HG03175 (cell line): ENCODE results near the gene ADAMTS9.
"Not testable (repeated sequence)": the region's sequence is repeated elsewhere in the genome, so short reads cannot be mapped to it uniquely, and the experiment has no call there.

Experiments
- ATAC-seq: cut with Tn5 transposase; IDR thresholded peaks from one replicate; pipeline ENCODE4 v1.9.1; 2021; ENCODE audit warnings: mild to moderate bottlenecking, moderate library complexity; ENCODE audit not compliant: unreplicated experiment

ADAMTS9 gene

DNA sequence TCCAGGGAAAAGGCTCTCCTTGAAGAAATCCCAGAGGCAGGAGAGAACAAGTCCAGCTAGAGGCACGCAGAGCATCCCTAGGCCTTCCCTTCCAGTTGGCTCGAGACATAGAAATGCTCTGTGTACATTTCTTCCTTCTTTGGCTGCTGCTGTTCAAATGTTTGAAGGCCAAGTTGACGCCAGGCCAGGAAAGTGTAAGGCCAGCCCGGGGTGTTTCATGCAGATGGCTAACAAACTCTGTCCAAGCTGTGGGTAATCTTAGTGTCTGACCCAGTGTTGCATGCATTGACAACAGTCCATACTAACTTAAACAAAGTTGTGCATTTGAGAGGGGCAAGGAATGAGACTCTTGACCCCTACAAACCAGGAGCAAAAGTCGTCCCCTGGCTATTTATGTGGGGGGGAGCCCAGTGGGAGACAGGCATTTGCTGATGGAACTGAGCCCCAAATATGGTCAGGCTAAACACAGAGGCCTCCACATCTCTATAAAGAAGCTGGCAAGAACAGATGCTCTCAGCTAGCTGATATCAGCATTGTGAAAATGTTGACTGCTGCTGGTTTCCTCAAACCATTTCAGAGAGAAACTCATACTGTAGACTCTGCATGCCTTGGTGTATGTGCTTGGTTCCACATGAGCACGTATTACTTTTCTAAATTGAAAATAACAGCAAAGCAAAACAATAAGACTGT is 139.5 kb downstream of the ADAMTS9 start:
- no peak for ATAC-seq

GRCh38 chr3:64546856-64547255 is 140.9 kb downstream of the ADAMTS9 start:
- no peak for ATAC-seq

- not testable (repeated sequence) for ATAC-seq
These were observed 142.6 kb downstream of the ADAMTS9 start for GRCh38 chr3:64545239-64545638.

- no peak for ATAC-seq
These were observed 146.0 kb downstream of the ADAMTS9 start for GRCh38 chr3:64541803-64542202.

DNA sequence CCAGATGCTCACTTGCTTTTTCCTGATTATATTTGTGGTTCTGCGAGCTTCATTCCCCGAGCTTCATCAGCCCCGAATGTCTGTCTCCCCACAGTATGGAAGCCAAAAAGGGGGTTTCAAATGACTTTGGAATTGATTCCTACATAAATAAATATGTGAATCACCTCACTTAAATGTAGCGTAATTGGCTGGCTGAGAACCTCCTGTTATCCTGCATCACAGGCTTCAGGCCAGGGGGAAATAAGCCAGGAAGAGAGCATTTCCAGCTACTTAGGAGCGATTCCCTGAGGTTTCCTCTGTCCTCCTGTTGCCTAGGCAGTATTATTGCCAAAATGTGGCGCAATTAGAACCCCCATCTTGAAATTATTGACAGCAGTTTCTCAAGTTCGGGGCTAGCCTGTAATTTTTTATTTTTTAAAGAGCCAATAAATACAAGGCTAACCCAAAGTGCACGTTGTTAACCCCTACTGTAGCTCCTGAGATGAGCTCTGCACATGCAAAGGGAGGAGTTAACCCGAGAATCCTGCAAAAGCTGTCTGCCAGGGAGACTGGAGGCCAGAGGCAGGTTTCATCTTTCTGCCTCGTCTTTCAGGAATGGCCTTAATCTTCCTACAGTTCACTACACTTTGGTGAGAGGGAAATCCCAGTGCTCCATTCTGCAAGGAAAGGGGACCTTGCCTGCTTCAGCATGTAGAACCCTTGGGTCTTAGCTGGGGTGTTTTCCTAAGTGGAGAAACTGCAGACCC is 148.2 kb downstream of the ADAMTS9 start:
- no peak for ATAC-seq

- no peak for ATAC-seq
These were observed 151.6 kb downstream of the ADAMTS9 start for GRCh38 chr3:64536166-64536565.

GRCh38 chr3:64533617-64534317 is 154.0 kb downstream of the ADAMTS9 start:
- ATAC-seq: peak; percentile 95

DNA sequence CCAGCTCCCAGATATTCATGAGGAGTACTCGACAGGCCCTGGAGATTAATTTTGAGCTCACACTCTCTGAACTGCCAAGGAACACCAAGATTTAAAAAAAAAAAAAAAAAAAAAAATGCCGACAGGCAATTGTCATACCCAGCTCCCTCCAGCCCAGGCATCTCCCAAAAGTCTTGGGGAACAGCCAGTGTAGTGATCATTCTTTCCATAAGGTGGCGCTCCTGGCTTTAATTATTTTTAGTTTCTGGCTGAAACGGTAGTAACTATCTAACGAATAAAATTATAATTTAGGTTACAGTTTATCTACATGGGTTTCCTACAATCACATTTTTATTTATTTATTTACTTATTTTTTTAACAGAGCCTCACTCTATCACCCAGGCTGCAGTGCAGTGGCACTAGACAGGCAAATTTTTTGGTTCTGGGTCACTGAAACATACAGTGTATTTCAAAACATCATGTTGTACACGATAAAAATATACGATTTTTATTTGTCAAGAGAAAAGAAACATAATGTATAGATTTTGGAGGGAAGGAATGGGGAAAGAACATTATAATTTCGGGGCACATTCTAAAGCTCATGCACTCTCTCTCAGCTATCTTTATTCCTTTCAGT is 157.3 kb downstream of the ADAMTS9 start:
- ATAC-seq: no peak

DNA sequence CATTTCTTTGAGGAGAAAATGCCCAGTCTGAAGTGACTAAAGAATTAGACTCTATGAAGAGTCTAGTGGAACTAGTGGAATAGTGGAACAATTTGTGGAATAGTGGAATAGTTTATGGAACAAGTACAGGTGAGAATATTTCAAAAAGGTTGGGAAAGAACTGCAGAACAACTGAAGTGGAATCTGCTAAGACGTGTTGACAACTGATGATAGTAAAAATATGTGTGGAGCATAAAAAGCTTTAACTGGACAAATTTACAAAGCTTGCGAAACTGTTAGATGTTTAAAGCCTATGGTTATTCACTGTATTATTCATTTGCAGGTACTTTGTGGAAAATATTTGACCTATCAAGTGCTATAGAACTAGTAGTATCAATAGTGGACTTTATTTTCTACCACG is 164.5 kb downstream of the ADAMTS9 start:
- no peak for ATAC-seq

DNA sequence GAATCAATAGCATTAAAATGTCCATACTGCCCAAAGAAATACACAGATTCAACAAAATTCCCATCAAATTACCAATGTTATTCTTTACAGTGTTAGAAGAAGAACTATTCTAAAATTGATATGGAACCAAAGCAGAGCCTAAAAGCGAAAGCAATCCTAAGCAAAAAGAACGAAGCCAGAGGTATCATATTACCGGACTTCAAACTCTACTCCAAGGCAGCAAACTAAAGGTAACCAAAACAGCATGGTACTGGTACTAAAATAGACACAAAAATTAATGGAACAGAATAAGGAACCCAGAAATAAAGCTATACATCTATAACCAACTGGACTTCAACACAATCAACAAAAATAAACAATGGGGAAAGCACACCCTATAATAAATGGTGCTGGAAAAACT is 167.5 kb downstream of the ADAMTS9 start:
- ATAC-seq: no peak

DNA sequence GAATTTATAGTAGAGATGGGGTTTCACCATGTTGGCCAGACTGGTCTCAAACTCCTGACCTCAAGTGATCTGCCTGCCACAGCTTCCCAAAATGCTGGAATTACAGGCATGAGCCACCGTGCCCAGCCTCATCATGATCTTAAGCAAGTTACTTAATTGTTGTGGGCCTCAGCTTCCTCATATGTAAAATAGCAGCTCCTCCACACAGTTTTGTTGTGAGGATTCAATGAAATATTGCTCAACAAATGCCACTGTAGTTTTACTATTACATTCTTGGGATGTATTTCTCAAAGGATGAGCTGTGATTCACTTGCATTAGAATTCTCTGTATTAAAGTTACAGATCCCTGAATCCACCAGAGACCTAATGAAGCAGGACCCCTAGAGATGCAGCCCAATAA is 168.8 kb downstream of the ADAMTS9 start:
- ATAC-seq: no peak

- no peak for ATAC-seq
These were observed 169.3 kb downstream of the ADAMTS9 start for GRCh38 chr3:64518496-64518895.

GRCh38 chr3:64514889-64515288 is 172.9 kb downstream of the ADAMTS9 start:
- no peak for ATAC-seq

DNA sequence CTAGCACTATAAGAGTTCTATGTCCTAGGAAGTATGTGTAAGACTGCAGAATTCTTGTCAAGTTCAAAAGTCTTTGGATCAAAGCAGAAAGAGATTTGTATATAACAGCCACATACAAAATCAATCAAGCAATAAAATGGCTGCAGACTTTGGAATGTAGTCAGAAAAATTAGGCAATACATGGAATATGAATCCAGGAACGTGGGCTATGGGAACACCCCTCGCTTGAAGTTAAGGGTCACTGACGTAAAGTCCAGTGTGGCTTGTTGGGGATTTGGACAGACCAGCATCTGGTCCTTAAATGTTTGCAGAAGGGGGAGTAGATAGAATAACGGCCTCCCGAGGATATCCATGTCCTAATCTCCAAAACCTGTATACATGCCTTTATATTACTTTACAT is 178.6 kb downstream of the ADAMTS9 start:
- no peak for ATAC-seq

GRCh38 chr3:64508140-64508539 is 179.7 kb downstream of the ADAMTS9 start:
- no peak for ATAC-seq

DNA sequence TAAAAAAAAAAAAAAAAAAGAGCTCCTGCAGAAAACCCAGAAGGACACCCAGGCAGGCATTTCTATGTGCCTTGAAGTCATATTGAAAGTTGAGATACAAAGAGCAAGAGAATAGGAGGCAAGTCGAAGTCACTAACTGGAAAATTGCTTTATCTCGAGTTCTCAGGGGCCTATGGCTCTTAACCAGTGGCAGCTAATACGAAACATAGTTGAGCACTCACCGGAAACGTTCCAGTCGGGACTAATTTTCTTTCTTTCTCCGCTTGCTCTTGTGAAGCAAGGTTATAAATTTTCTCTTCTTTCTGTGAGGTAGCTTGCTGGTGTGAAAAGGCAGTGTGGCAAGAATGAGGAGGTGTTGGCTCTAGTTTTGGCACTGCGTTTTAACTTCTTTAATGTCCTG is 181.5 kb downstream of the ADAMTS9 start:
- no peak for ATAC-seq

- no peak for ATAC-seq
These were observed 182.4 kb downstream of the ADAMTS9 start for GRCh38 chr3:64505419-64505818.

DNA sequence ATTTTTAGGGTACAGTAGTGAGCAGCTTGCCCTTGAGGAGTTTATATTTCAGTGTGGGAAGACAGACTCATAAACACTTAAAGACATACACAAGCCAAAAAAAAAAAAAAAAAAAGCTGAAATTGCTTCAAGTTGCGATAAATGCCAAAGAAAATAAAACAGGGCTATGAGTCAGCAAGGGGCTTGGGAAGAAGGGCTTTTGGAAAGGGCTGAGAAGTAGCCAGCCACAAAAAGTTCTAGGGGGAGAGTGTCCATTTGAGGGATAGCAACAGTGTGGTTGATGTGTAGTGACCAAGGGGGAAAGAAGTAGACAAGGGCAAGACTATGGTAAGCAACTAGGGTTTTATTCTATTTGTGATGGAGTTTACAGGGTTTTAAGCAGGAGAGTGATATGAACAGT is 185.5 kb downstream of the ADAMTS9 start:
- ATAC-seq: no peak

GRCh38 chr3:64501298-64501906 is 186.4 kb downstream of the ADAMTS9 start:
- ATAC-seq: no peak

GRCh38 chr3:64496786-64497490 is 190.9 kb downstream of the ADAMTS9 start:
- no peak for ATAC-seq
